ENCODE data around the gene UGT1A4.
"Not testable (repeated sequence)": the region's sequence is repeated elsewhere in the genome, so short reads cannot be mapped to it uniquely, and the experiment has no call there.

UGT1A4 gene

DNA sequence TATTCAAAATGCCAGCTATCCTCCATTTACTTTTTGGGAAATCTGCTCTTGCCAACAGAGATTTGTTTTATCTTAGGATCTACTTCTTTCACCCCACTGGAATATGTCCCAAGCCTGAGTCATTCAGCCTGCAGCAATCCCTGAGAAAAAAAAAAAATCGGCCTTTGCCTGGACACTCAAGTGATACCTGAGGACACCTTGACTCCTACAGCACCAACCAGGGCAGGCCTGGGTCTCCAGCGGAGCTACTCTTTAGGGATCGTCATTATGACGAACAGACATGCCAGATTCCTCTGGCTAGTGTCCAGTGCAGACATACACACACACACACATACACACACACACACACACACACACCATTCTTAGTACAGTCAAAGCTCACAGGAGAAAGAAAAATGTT is 28.1 kb upstream of the UGT1A4 start:
- Mint-ChIP-seq H3K27me3 (no peaks in the 10 kb centered on the region), H3K4me3 (no peak overlapping the region), H3K27ac (no peak overlapping the region), H3K36me3 (no peaks in the 10 kb centered on the region), H3K4me1 (peaks cover 6% of the 10 kb centered on the region), H3K9me3 (no peaks in the 10 kb centered on the region)
- ATAC-seq = no peak

DNA sequence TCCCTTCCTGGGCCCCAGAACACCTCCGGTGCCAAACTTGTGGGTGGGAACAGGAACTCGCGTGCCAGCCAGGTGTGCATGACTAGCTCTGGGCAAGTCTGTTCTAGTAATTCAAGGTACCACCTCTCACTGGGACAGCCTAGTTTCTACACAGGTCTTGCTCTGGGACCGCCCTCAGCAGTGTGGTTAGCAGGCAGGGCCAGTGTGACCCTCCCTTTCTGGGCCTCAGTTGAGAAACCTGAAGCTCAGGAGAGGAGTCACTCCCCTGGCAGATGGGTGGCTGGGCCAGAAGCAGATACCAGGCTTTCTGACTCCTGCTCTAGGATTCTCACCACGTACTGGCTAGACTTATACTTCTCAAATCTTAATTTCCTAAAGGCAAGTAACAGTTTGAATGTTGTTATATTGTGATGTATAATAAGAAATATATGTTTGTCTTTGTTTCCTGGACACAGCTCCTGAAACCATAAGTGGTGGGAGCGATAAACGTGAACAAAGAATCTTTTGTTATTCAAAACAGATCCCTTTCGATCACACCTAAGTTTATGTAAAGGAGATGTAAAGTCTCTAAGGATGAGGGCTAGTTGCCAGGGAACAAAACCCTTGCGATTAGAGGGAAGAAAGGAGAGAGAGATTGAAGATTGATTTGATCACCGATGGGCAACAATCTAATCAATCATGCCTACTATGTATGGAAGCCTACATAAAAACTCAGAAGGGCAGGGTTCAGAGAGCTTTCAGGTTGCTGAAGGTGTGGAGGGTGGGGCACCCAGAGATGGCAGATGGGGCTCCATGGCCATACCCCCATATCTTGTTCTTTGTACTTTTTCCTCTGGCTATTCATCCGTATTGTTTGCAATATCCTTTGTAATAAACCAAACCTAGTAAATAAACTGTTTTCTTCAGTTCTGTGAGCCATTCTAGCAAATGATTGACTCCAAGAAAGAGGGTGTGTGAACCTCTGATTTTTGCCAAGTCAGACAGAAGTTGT is 26.8 kb upstream of the UGT1A4 start:
- Mint-ChIP-seq H3K27ac (no peak overlapping the region), H3K4me3 (no peak overlapping the region), H3K4me1 (peaks cover 12% of the 10 kb centered on the region), H3K36me3 (no peaks in the 10 kb centered on the region), H3K9me3 (no peaks in the 10 kb centered on the region), H3K27me3 (no peaks in the 10 kb centered on the region)
- no peak for ATAC-seq

DNA sequence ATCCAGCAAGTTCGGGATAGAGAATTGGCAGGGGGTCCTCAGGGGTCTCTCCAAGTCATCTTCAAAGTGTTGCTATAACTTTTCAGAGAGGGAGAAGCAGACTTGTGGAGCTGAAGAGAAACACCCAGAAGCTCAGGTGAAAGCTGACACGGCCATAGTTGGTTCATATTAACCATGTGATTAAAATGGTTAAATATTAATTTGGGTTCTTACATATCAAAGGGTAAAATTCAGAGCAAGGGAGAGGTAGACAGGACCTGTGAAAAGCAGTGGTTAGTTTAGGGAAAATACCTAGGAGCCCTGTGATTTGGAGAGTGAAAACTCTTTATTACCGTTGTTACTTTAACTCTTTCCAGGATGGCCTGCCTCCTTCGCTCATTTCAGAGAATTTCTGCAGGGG is 25.9 kb upstream of the UGT1A4 start, which contains the start of gene UGT1A6:
Gene UGT1A6 (plus strand): TSS at position 243 of the 400 bp plus-strand sequence. CDS start 115 bp downstream, at position 358.
- Mint-ChIP-seq H3K9me3 (no peaks in the 10 kb centered on the region), H3K4me1 (peaks cover 12% of the 10 kb centered on the region), H3K4me3 (no peak within 1 kb of the TSS), H3K27ac (no peak within 1 kb of the TSS), H3K27me3 (peaks cover 8% of the 10 kb centered on the region), H3K36me3 (no peaks in the 10 kb centered on the region)
- ATAC-seq = no peak

DNA sequence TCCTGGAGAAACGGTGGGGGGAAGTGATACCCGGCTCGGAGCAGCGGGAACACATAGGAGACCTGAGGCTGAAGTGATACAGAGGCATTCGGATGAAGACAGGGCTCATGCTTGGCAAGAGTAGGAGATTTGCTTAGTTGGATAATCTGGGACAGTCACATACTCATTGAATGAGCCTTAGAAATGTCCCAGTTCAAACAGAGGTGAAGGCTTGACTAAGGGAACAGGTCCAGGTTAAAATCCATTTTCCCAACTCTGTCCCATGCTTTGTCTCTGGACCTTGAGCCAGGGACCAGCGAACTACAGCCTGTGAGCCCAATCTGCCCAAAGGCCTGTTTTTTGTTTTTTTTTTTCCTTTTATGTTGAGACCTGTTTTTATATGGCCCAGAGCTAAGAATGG is 24.6 kb upstream of the UGT1A4 start:
- ATAC-seq = no peak

DNA sequence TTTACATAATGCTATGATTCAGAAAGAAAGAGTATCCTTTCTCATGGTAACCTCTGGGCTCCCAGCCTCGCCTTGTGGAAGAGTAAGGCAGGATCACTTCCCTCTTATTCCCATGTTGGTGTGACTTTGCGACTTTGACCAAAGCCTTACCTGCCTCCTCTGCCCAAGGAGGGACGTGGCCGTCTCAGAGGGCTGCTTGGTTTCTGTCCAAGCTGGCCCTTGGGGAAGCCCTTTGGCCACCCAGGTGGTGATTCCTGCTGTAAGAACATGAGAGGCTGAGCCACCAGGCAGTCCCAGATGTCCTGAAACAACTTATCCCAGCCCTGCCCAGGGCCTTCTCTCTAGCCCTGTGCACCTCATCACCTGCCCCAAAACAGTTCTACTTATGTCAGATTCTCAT is 19.8 kb upstream of the UGT1A4 start:
- H3K27ac Mint-ChIP-seq = no peak overlapping the region

More for the DNA sequence above, 24.6 kb upstream of the UGT1A4 start:
- Mint-ChIP-seq H3K27ac (no peak overlapping the region), H3K9me3 (no peaks in the 10 kb centered on the region), H3K36me3 (no peaks in the 10 kb centered on the region), H3K4me3 (no peak overlapping the region), H3K4me1 (peaks cover 11% of the 10 kb centered on the region), H3K27me3 (peaks cover 12% of the 10 kb centered on the region)

DNA sequence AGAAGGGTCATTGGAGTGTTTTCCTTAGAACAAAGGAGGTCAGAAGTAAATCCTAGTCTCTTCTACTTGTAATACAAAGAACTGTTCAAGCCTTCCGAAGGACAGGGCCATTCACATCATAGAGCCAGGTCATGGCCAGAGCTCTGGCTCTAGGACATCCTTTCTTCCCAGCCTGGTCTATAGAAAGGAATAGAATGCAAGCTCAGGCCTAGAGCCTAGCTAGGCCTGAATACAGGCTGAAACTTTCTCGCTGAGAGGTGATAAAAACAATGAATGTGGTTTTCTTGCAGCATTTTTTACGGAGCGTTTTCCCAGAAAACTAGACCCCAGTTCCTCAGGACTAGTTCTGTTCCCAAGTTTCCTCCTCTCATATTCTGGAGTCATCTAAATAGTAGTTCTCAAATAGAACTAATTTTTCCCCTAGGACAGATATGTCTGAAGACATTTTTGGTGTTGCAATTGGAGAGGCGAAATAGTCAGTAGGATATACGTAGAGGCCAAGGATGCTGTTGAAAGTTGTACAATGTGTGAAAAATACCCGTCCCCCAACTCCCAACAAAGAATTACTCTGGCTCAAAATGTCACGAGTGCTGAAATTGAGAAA is 19.0 kb upstream of the UGT1A4 start:
- Mint-ChIP-seq H3K4me1 (peaks cover 6% of the 10 kb centered on the region), H3K4me3 (no peak overlapping the region), H3K27ac (no peak overlapping the region), H3K27me3 (peaks cover 32% of the 10 kb centered on the region), H3K9me3 (peaks cover 6% of the 10 kb centered on the region), H3K36me3 (peaks cover 6% of the 10 kb centered on the region)
- no peak for ATAC-seq

More for the DNA sequence above, 19.8 kb upstream of the UGT1A4 start:
- Mint-ChIP-seq H3K36me3 (no peaks in the 10 kb centered on the region), H3K27me3 (peaks cover 25% of the 10 kb centered on the region), H3K4me3 (no peak overlapping the region), H3K9me3 (peaks cover 3% of the 10 kb centered on the region), H3K4me1 (peaks cover 6% of the 10 kb centered on the region)
- no peak for ATAC-seq

DNA sequence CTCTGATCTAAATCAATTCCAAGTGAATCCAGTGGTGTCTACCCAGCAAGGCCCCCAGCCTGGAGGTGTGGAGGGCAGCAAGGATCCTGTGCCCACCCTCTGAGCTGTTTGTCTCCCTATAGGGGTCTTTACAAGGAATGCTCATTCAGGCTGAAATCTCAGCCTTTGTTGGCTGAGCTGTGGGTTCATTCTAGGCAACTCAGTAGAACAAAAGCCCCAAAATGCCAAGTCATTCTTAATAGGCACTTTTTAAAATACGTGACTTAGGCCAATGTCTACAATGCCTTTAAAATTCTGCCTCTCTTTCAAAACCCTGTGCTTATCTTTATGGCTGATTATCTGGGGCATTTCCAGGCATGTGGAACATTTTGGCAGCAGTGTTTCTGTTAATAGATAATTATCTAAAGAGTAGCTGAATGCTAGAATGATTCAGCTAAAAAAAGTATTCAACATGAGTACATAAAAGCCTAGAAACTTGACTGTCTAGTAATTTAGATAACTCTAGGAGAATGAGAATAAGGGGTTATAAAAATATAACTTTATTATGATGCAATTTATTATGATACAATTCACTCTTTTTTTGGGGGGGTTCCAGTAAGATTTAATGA is 18.4 kb upstream of the UGT1A4 start:
- peaks cover 6% of the 10 kb centered on the region for H3K36me3 Mint-ChIP-seq
- no peak overlapping the region for H3K27ac Mint-ChIP-seq
- H3K27me3 Mint-ChIP-seq = peaks cover 32% of the 10 kb centered on the region
- peaks cover 6% of the 10 kb centered on the region for H3K4me1 Mint-ChIP-seq
- peaks cover 6% of the 10 kb centered on the region for H3K9me3 Mint-ChIP-seq
- no peak overlapping the region for H3K4me3 Mint-ChIP-seq
- ATAC-seq = no peak

DNA sequence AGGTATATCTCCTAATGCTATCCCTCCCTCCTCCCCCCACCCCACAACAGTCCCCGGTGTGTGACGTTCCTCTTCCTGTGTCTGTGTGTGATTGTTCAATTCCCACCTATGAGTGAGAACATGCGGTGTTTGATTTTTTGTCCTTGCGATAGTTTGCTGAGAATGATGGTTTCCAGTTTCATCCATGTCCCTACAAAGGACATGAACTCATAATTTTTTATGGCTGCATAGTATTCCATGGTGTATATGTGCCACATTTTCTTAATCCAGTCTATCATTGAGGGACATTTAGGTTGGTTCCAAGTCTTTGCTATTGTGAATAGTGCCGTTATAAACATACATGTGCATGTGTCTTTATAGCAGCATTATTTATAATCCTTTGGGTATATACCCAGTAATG is 17.7 kb upstream of the UGT1A4 start:
- H3K4me3 Mint-ChIP-seq, H3K4me1 Mint-ChIP-seq, H3K9me3 Mint-ChIP-seq, H3K27ac Mint-ChIP-seq, H3K36me3 Mint-ChIP-seq, ATAC-seq: not testable (repeated sequence)
- peaks cover 32% of the 10 kb centered on the region for H3K27me3 Mint-ChIP-seq

DNA sequence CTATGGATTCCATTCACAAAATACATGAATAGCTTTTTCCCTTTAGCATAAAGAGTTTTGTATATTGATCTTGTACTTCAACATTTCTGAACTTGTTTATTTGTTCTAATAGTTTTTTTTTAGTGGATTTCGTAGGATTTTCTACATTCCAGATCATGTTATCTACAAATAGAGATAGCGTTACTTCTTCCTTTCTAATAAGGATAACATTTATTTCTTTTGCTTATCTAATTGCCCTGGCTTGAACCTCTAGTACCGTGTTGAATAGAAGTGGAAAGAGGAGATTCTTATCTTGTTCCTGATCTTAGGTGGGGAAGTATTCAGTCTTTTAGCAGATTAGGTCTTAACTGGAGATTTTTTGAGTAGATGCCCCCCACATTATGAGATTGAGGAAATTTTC is 16.3 kb upstream of the UGT1A4 start:
- Mint-ChIP-seq H3K36me3 (peaks cover 6% of the 10 kb centered on the region), H3K27me3 (peaks cover 31% of the 10 kb centered on the region), H3K9me3 (peaks cover 6% of the 10 kb centered on the region), H3K27ac (no peak overlapping the region), H3K4me1 (no peaks in the 10 kb centered on the region), H3K4me3 (no peak overlapping the region)
- ATAC-seq = no peak

DNA sequence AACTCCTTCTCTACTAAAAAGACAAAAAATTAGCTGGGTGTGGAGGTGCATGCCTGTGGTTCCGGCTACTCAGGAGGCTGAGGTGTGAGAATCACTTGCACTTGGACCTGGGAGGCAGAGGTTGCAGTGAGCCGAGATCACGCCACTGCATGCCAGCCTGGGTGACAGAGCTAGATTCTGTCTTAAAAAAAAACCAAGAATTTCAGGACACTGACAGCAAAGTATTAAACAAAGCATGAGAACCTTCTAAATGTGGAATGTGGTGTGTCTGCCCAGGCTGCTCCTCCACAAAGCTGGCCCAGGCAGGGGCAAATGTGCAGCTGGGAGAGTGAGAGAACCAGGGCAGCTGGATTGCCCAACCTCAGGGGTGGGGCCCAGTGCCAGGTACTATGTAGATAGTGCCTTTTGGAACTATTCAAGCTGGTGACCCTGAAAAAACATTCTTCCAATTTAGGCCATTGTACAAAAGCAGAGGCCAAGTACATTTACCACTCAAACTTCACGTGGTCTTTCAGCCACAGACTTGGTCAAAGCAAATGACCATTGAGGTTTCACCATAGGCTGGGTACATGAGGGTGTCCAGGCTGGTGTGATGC is 12.5 kb upstream of the UGT1A4 start:
- Mint-ChIP-seq H3K9me3 (peaks cover 6% of the 10 kb centered on the region), H3K4me3 (no peak overlapping the region), H3K36me3 (peaks cover 6% of the 10 kb centered on the region), H3K4me1 (no peaks in the 10 kb centered on the region), H3K27ac (no peak overlapping the region), H3K27me3 (peaks cover 42% of the 10 kb centered on the region)
- no peak for ATAC-seq

DNA sequence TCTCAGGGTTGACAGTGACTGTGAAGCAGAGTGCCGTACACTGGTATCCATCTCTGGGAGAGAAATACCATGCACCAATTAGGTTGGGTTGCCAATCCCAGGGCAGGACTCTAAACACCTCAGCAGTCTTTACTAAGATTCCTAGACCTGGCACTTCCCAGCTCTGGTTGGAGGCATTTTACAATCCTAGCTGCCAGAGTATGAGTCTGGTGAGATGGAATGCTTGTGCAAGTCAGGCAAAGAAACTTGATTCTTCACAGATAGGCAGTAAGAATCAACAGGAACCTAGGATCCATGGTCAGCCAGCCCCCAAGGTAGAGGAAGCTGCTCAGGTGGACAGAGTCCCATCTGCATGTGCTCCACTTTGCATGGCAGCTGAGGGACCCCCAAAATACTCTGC is 11.8 kb upstream of the UGT1A4 start:
- no peak for ATAC-seq
- H3K27ac Mint-ChIP-seq = no peak overlapping the region
- peaks cover 6% of the 10 kb centered on the region for H3K36me3 Mint-ChIP-seq
- peaks cover 49% of the 10 kb centered on the region for H3K27me3 Mint-ChIP-seq
- no peak overlapping the region for H3K4me3 Mint-ChIP-seq
- H3K9me3 Mint-ChIP-seq = peaks cover 6% of the 10 kb centered on the region
- H3K4me1 Mint-ChIP-seq = peaks cover 7% of the 10 kb centered on the region

DNA sequence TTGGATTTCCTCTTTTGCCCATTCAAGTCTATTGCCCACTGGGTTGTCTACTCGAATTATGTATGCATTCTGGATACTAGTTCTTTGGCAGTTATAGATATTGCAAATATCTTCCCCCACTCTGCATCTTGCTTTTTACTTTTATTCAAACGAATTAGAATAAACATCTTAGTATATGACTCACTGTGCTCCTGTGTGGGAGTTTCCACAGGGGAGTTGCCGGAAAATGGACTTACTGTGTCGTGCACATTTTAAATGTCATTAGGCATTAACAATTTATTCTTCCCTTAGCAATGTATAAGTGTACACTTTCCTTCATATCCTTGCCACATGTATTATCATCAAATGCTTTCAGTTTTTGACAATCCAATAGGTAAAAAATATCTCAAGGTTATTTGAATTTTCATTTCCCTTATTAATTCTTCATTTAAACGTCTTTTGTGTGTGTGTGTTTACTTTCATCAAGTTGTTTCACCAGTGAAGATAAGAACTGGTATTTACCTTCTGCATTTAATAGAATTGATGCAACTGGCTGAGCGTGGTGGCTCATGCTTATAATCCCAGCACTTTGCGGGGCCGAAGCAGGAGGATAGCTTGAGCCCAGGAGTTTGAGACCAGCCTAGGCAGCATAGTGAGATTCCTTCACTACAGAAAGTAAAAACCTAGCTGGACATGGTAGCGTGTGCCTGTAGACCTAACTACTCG is 10.4 kb upstream of the UGT1A4 start:
- no peak for ATAC-seq
- Mint-ChIP-seq H3K4me1 (peaks cover 8% of the 10 kb centered on the region), H3K27me3 (peaks cover 48% of the 10 kb centered on the region), H3K36me3 (peaks cover 6% of the 10 kb centered on the region), H3K9me3 (peaks cover 6% of the 10 kb centered on the region), H3K4me3 (no peak overlapping the region), H3K27ac (no peak overlapping the region)

DNA sequence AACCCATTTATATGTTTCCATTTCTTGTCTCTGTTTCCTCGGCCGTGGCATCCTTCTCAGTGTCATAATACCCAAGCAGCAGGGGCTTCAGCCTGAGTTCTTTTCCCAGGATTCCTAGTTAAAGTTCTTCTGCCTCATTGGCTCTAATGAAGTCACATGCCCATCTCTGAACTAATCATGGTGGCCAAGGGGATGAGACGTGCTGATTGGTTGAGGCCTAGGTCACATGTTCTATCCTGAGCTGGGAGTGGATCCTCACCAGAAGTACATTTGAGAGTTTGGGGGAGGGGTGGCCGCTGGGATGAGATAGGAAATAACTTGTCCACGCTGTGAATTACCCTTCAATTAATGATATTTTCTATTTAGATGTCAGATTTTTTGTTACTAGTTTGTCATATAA is 9.6 kb upstream of the UGT1A4 start:
- no peak for ATAC-seq
- H3K4me1 Mint-ChIP-seq = peaks cover 8% of the 10 kb centered on the region
- no peak overlapping the region for H3K4me3 Mint-ChIP-seq
- peaks cover 40% of the 10 kb centered on the region for H3K27me3 Mint-ChIP-seq
- H3K9me3 Mint-ChIP-seq = peaks cover 3% of the 10 kb centered on the region
- H3K36me3 Mint-ChIP-seq = peaks cover 4% of the 10 kb centered on the region
- no peak overlapping the region for H3K27ac Mint-ChIP-seq

DNA sequence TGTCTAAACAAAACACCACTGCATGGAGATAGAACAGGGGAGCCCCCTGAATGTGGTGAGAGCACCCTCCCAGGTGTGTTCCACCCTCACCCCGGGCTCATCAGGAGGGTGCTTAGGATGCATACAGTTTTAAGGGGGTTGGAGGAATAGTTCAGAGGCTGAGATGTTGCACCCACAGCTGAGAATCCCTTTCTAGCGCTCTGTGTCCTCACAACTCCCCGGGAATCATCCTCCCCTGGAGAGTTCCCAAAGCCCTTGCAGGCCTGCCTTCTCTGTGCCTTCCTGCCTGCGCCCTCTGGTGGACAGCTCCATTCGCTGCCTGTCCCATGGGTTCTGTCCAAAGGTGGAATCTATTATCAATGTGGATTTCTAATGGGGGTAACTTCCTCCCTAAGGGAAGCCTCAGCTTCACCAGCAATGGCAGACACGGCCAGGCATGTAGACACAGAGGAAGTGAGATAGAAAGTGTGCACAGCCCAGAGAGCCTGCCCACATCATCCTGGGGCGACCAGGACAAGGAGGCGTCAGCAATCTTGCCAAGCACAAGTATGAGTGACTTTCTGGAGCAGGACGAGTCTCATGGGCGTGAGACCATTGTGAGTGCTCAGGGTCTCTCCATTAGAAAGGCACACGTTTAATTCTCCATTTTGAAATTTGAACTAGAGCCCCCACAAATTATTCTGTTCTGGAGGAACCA is 7.1 kb upstream of the UGT1A4 start:
- H3K36me3 Mint-ChIP-seq = no peaks in the 10 kb centered on the region
- peaks cover 39% of the 10 kb centered on the region for H3K27me3 Mint-ChIP-seq
- H3K9me3 Mint-ChIP-seq = no peaks in the 10 kb centered on the region
- H3K4me1 Mint-ChIP-seq = peaks cover 8% of the 10 kb centered on the region
- peak overlapping the region; percentile 12 for H3K27ac Mint-ChIP-seq
- peak; percentile 75 for ATAC-seq
- H3K4me3 Mint-ChIP-seq = no peak overlapping the region
